Stimulated activated naive B cell treated with anti-CD40 and anti-IgM and Interleukin-4, amounts not matched to agents 10 μg/mL and 1 μg/mL and 100 μg/mL, for 72 hours (primary cell): ENCODE measurements around the gene TNFSF13B.
"Not testable (repeated sequence)": the region's sequence is repeated elsewhere in the genome, so short reads cannot be mapped to it uniquely, and the experiment has no call there.

Source experiments
- ATAC-seq, 2 donors: fragments of 150-1000 bp; cut with Tn5 transposase; replicated peaks; 2 replicates each; pipeline ENCODE4 v1.10.0; 2021; ENCODE audit warnings: moderate library complexity in 1 of 2
- DNase-seq: peaks from one replicate; pipeline ENCODE4 v3.0.0; 2021
- H3K27ac Mint-ChIP-seq: one replicate; pipeline ENCODE4 v1.8.0; 2022; ENCODE audit warnings: mild to moderate bottlenecking, mixed read lengths
- H3K27me3 Mint-ChIP-seq, 2 donors: one replicate each; pipeline ENCODE4 v1.8.0; 2022; ENCODE audit warnings: mixed read lengths in 2 of 2
- H3K36me3 Mint-ChIP-seq, 2 donors: one replicate each; pipeline ENCODE4 v1.8.0; 2022; ENCODE audit warnings: mixed read lengths in 2 of 2, mild to moderate bottlenecking in 1 of 2
- H3K4me1 Mint-ChIP-seq, 2 donors: one replicate each; pipeline ENCODE4 v1.8.0; 2022; ENCODE audit warnings: mixed read lengths in 2 of 2, mild to moderate bottlenecking in 1 of 2
- H3K4me3 Mint-ChIP-seq, 2 donors: one replicate each; pipeline ENCODE4 v1.8.0; 2022; ENCODE audit warnings: mild to moderate bottlenecking in 2 of 2, mixed read lengths in 2 of 2, moderate library complexity in 1 of 2
- H3K9me3 Mint-ChIP-seq, 2 donors: one replicate each; pipeline ENCODE4 v1.8.0; 2022; ENCODE audit warnings: mixed read lengths in 2 of 2, mild to moderate bottlenecking in 1 of 2

TNFSF13B gene

GRCh38 chr13:108305655-108306054 lies 36.1 kb downstream of the TNFSF13B start:
- Mint-ChIP-seq H3K4me3 (no peak overlapping the region), H3K27me3 (no peaks in the 10 kb centered on the region), H3K36me3 (peaks cover 5 to 9% of the 10 kb centered on the region in 2 donors), H3K9me3 (peaks cover 4% of the 10 kb centered on the region in 2 donors), H3K27ac (no peak overlapping the region), H3K4me1 (no peaks in the 10 kb centered on the region)
- no peak for ATAC-seq
- DNase-seq = no peak

DNA sequence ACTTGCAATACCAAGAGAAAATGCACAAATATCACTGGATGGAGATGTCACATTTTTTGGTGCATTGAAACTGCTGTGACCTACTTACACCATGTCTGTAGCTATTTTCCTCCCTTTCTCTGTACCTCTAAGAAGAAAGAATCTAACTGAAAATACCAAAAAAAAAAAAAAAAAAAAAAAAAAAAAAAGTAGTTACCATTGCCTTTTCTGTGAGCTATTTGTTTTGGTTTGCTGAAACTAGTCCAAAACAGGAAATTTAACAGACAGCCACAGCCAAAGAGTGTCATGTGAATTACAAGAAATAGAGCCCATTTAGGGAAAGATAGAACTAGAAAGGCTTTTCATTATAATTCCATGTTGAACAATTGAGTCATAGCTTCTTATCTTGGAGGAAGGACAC lies 37.3 kb downstream of the TNFSF13B start:
- no peak overlapping the region for H3K27ac Mint-ChIP-seq

GRCh38 chr13:108311596-108311995 lies 42.1 kb downstream of the TNFSF13B start:
- H3K27me3 Mint-ChIP-seq, H3K4me3 Mint-ChIP-seq, DNase-seq, H3K36me3 Mint-ChIP-seq, H3K9me3 Mint-ChIP-seq, ATAC-seq, H3K27ac Mint-ChIP-seq: not testable (repeated sequence)
- H3K4me1 Mint-ChIP-seq = peaks cover 8 to 26% of the 10 kb centered on the region in 2 donors

More for the DNA sequence above, 37.3 kb downstream of the TNFSF13B start:
- Mint-ChIP-seq H3K36me3 (peaks cover 5 to 9% of the 10 kb centered on the region in 2 donors), H3K4me3 (no peak overlapping the region), H3K27me3 (no peaks in the 10 kb centered on the region), H3K4me1 (no peaks in the 10 kb centered on the region), H3K9me3 (peaks cover 4% of the 10 kb centered on the region in 2 donors)
- DNase-seq (no peak), ATAC-seq (no peak)

GRCh38 chr13:108313382-108313781 lies 43.9 kb downstream of the TNFSF13B start:
- DNase-seq (no peak), ATAC-seq (no peak)
- Mint-ChIP-seq H3K36me3 (peaks cover 5 to 6% of the 10 kb centered on the region in 2 donors), H3K27me3 (peaks cover 0 to 4% of the 10 kb centered on the region in 2 donors), H3K4me1 (peaks cover 8 to 26% of the 10 kb centered on the region in 2 donors), H3K4me3 (no peak overlapping the region), H3K9me3 (peaks cover 4 to 9% of the 10 kb centered on the region in 2 donors), H3K27ac (no peak overlapping the region)

DNA sequence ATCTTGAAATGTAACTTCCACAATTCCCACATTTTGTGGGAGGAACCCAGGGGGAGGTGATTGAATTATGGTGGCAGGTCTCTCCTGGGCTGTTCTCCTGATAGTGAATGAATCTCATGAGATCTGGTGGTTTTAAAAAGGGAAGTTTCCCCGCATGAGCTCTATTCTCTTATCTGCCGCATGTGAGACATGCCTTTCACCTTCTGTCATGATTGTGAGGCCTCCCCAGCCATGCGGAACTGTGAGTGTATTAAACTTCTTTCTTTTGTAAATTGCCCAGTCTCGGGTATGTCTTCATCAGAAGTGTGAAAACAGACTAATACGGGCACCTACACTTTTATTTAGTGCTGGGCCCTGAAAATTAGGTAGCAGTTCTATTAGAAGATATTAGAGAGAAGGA lies 45.8 kb downstream of the TNFSF13B start:
- peaks cover 0 to 1% of the 10 kb centered on the region in 2 donors for H3K36me3 Mint-ChIP-seq
- ATAC-seq (peak; percentile 63 to 93), DNase-seq (no peak)
- peaks cover 8 to 26% of the 10 kb centered on the region in 2 donors for H3K4me1 Mint-ChIP-seq
- H3K27me3 Mint-ChIP-seq = peaks cover 0 to 10% of the 10 kb centered on the region in 2 donors
- H3K9me3 Mint-ChIP-seq = peaks cover 0 to 5% of the 10 kb centered on the region in 2 donors
- H3K4me3 Mint-ChIP-seq = no peak overlapping the region
- no peak overlapping the region for H3K27ac Mint-ChIP-seq

DNA sequence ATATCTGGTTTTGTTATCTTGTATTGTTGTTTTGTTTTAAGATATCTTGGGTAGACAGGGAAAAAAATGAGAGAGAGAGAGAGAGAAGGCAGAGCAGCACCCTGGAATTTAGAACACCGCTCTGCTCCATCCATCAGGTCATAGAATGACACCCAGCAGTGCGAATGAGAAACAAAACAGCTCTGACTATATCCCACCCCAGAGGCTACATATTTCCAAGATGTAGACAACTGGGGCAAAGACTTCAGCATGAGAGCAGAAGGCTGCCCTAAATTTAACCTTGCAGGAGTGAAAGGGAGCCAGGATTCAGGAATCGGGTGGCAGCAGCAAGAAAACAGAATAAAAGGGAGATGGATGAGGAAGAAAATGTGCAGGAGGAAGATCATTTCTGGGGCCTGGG lies 46.5 kb downstream of the TNFSF13B start:
- H3K4me1 Mint-ChIP-seq = peaks cover 8 to 26% of the 10 kb centered on the region in 2 donors
- no peak for ATAC-seq
- H3K9me3 Mint-ChIP-seq = peaks cover 0 to 5% of the 10 kb centered on the region in 2 donors
- H3K4me3 Mint-ChIP-seq = no peak overlapping the region
- peaks cover 0 to 1% of the 10 kb centered on the region in 2 donors for H3K36me3 Mint-ChIP-seq
- peaks cover 1 to 11% of the 10 kb centered on the region in 2 donors for H3K27me3 Mint-ChIP-seq
- no peak for DNase-seq
- H3K27ac Mint-ChIP-seq = no peak overlapping the region

GRCh38 chr13:108316413-108316812 lies 46.9 kb downstream of the TNFSF13B start:
- DNase-seq = no peak
- H3K27me3 Mint-ChIP-seq = peaks cover 5 to 11% of the 10 kb centered on the region in 2 donors
- ATAC-seq = no peak

GRCh38 chr13:108322206-108322824 lies 52.8 kb downstream of the TNFSF13B start:
- Mint-ChIP-seq H3K36me3 (no peaks in the 10 kb centered on the region), H3K9me3 (no peaks in the 10 kb centered on the region), H3K27ac (no peak overlapping the region), H3K4me1 (peaks cover 2 to 11% of the 10 kb centered on the region in 2 donors), H3K27me3 (peaks cover 14 to 16% of the 10 kb centered on the region in 2 donors), H3K4me3 (no peak overlapping the region)
- ATAC-seq (peak; percentile 83 to 94), DNase-seq (no peak)

More at GRCh38 chr13:108316413-108316812, 46.9 kb downstream of the TNFSF13B start:
- H3K36me3 Mint-ChIP-seq = peaks cover 0 to 1% of the 10 kb centered on the region in 2 donors
- H3K4me3 Mint-ChIP-seq = no peak overlapping the region
- H3K4me1 Mint-ChIP-seq = peaks cover 8 to 26% of the 10 kb centered on the region in 2 donors
- no peak overlapping the region for H3K27ac Mint-ChIP-seq
- peaks cover 0 to 5% of the 10 kb centered on the region in 2 donors for H3K9me3 Mint-ChIP-seq

GRCh38 chr13:108323031-108323430 lies 53.5 kb downstream of the TNFSF13B start:
- Mint-ChIP-seq H3K27me3 (peaks cover 16 to 18% of the 10 kb centered on the region in 2 donors), H3K9me3 (no peaks in the 10 kb centered on the region), H3K27ac (no peak overlapping the region), H3K4me3 (no peak overlapping the region), H3K36me3 (no peaks in the 10 kb centered on the region), H3K4me1 (peaks cover 2 to 11% of the 10 kb centered on the region in 2 donors)
- ATAC-seq (no peak), DNase-seq (no peak)

DNA sequence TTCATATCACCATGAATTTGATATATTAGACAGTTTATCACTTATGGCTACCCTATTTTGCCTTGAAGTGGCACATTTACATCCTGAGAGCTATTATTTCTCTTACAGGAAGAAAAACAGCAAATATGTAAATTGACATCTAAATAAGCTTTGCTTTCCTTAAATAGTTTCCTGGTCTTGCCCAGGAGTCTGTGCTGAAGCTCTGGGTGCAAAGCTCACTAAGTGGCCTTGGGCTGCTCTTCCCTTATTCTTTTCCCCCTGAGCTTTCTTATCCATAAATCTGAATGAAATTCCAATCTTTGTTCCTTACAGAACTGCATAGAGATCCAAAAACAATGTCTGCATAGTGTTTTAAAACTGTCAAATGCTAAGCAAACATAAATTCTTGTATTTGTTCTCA lies 56.3 kb downstream of the TNFSF13B start:
- no peak for DNase-seq
- Mint-ChIP-seq H3K9me3 (no peaks in the 10 kb centered on the region), H3K4me1 (peaks cover 2 to 11% of the 10 kb centered on the region in 2 donors), H3K4me3 (no peak overlapping the region), H3K36me3 (no peaks in the 10 kb centered on the region), H3K27ac (no peak overlapping the region), H3K27me3 (peaks cover 31 to 38% of the 10 kb centered on the region in 2 donors)
- no peak for ATAC-seq

DNA sequence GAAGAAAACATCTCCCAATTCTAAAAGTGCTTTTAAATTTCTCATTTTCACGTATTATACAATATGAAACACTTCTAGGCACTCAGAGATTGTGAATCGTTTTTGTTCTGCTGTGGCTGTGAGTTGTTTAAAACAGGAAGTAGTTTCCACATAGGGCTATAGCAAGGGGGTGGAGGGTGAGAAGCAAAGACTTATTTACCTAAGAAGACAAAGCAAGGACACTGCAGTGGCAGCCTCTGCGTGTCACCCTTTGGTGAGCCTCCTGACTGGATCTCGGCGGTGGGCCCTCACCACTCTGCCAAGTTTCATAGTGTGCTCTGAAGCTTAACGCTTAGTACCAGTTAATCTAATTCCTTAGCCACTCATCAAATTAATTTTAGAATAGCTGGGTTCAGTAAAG lies 56.8 kb downstream of the TNFSF13B start:
- ATAC-seq = peak; percentile 66 to 69
- Mint-ChIP-seq H3K27me3 (peaks cover 33% of the 10 kb centered on the region in 2 donors), H3K36me3 (no peaks in the 10 kb centered on the region), H3K27ac (no peak overlapping the region), H3K4me1 (peaks cover 2 to 11% of the 10 kb centered on the region in 2 donors), H3K4me3 (no peak overlapping the region), H3K9me3 (no peaks in the 10 kb centered on the region)
- DNase-seq = no peak

DNA sequence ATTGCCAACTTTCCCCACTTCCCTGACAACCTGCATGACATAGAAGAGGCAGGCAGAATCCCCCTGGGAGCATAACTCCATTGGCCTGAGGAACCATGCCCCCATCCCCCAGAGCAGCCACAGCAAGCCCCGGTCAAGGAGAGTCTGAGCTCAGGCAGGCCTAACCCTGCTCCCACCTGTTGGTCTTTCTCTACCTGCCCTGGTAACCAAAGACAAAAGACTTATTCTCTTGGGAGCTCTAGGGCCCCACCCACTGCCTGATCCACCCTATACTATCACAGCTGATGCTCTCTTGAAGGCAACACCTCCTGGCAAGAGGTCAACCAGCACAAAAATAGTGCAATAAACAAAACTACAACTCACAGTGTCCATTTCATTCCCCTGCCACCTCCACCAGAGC lies 59.3 kb downstream of the TNFSF13B start:
- no peak overlapping the region for H3K27ac Mint-ChIP-seq
- DNase-seq = no peak
- H3K27me3 Mint-ChIP-seq = peaks cover 21 to 27% of the 10 kb centered on the region in 2 donors
- H3K4me1 Mint-ChIP-seq = peaks cover 2 to 11% of the 10 kb centered on the region in 2 donors
- no peak for ATAC-seq
- no peaks in the 10 kb centered on the region for H3K36me3 Mint-ChIP-seq
- H3K4me3 Mint-ChIP-seq = no peak overlapping the region
- H3K9me3 Mint-ChIP-seq = peaks cover 0 to 1% of the 10 kb centered on the region in 2 donors

DNA sequence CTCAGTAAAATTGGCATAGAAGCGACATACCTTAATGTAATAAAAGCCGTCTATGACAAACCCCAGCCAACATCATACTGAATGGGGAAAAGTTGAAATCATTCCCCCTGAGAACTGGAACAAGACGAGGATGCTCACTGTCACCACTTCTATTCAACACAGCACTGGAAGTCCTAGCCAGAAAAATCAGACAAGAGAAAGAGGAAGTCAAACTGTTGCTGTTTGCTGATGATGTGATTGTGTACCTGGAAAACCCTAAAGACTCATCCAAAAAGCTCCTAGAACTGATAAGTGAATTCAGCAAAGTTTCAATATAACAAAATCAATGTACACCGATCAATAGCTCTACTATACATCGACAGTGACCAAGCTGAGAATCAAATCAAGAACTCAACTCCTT lies 63.3 kb downstream of the TNFSF13B start:
- Mint-ChIP-seq H3K9me3 (peaks cover 0 to 1% of the 10 kb centered on the region in 2 donors), H3K27me3 (peaks cover 33 to 39% of the 10 kb centered on the region in 2 donors), H3K4me3 (no peak overlapping the region), H3K27ac (no peak overlapping the region), H3K4me1 (no peaks in the 10 kb centered on the region), H3K36me3 (no peaks in the 10 kb centered on the region)
- ATAC-seq = no peak
- DNase-seq = no peak

GRCh38 chr13:108342369-108343289 lies 73.1 kb downstream of the TNFSF13B start:
- ATAC-seq (peak in 1 of 2 donors; percentile 42), DNase-seq (no peak)
- Mint-ChIP-seq H3K36me3 (no peaks in the 10 kb centered on the region), H3K9me3 (no peaks in the 10 kb centered on the region), H3K27ac (no peak overlapping the region), H3K4me1 (no peaks in the 10 kb centered on the region), H3K27me3 (peaks cover 0 to under 1% of the 10 kb centered on the region in 2 donors), H3K4me3 (no peak overlapping the region)
